ENCODE results near the gene CEP76.

Gene CEP76, protein sequence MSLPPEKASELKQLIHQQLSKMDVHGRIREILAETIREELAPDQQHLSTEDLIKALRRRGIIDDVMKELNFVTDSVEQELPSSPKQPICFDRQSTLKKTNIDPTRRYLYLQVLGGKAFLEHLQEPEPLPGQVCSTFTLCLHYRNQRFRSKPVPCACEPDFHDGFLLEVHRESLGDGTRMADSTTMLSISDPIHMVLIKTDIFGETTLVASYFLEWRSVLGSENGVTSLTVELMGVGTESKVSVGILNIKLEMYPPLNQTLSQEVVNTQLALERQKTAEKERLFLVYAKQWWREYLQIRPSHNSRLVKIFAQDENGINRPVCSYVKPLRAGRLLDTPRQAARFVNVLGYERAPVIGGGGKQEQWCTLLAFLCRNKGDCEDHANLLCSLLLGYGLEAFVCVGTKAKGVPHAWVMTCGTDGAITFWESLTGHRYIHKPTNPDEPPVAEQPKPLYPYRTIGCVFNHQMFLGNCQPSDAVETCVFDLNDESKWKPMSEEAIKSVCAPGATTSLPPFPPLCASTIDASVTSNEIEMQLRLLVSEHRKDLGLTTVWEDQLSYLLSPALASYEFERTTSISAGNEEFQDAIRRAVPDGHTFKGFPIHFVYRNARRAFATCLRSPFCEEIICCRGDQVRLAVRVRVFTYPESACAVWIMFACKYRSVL

DNA sequence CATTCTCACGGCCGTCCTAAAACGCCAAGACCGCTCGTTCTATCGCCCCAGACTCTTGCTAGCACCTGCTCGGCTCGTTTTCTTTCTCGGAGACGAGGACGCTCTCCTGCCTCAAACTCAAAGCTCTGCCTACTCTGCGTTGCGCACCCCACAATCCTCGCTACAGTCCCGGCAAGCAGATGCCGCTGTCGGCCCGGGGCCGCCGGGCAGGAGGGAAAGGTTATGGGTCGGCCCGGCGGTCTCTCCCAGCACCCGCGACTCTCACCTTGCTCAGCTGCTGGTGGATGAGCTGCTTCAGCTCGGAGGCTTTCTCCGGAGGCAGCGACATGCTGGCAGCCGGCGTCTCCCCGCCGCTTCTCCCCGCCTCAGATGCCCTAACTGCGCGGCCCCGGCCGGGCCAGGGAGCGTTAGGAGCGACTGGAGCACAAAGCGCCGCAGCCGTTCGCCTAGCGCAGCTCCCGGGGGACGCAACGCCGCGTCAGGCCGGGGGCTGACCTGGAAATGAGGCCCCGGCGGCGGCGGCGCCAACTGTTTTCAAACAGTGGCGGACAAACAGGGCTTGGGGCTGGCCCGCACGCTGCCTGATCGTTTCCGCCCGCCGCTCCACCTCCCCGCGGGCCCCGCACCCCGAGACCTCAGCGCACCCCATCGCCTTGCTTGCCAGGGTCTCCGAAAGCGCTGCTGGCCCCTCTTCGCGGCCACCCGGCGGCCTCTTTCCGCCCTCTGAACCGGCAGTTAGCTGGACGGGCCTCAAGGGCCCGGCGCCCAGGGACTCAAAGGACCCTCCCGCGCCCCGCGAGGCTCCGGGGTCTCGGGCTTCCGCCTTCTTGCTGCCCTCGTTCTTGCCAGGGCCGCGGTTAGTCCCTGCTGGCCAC lies at the start of gene CEP76, which contains the start of gene PSMG2:
Gene CEP76 (minus strand): TSS at position 503 of the 875 bp plus-strand sequence. CDS start 175 bp downstream, at position 328.
Gene PSMG2 (plus strand): TSS at position 822 of the 875 bp plus-strand sequence. CDS start 66 bp downstream, outside the sequence.
- in situ Hi-C loops (cut with MboI; ENCODE audit: low sequenced_read_pairs): loop anchor here (25.0 kb wide), 1 partner anchor 410 kb away; no protein-coding TSS in a partner anchor

DNA sequence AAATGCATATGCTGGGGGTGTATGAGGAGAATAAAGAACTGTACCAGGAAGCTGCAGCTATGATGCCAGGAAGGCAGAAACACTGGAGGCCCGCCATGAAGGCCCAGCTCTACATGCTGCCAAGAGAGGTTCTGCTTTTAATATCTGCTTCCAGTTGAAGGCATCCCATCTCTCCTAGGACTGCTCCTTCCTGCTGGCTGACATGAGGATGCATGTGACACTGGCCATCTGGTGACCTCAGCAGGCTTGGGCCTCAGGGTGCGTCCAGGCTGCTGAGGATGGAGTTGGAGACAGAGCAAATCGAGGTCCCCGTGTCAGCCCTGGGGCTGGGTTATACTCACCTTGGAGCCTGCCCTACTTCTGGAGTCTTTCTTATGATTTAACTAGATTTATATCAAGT lies 49.4 kb upstream of the CEP76 start:
- in situ Hi-C loops (cut with MboI; ENCODE audit: low sequenced_read_pairs): no loop called here

DNA sequence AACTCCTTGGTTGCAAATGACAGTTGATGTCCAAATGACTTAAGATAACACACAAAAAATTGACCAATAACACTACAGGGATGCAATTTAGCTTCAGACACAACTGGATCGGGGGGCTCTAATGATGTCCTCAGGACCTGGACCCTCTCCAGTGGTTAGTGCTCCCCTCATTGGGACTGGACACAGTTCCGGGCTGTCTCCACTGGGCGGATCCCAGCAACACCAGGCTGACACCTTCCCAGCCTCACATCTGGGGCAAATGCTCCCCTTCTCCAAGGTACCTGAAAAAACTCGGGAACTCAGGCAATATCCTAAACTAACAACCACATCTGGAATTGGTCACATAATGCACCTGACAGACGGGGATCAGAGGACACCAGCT lies 49.0 kb upstream of the CEP76 start:
- in situ Hi-C loops (cut with MboI; ENCODE audit: low sequenced_read_pairs): no loop called here

DNA sequence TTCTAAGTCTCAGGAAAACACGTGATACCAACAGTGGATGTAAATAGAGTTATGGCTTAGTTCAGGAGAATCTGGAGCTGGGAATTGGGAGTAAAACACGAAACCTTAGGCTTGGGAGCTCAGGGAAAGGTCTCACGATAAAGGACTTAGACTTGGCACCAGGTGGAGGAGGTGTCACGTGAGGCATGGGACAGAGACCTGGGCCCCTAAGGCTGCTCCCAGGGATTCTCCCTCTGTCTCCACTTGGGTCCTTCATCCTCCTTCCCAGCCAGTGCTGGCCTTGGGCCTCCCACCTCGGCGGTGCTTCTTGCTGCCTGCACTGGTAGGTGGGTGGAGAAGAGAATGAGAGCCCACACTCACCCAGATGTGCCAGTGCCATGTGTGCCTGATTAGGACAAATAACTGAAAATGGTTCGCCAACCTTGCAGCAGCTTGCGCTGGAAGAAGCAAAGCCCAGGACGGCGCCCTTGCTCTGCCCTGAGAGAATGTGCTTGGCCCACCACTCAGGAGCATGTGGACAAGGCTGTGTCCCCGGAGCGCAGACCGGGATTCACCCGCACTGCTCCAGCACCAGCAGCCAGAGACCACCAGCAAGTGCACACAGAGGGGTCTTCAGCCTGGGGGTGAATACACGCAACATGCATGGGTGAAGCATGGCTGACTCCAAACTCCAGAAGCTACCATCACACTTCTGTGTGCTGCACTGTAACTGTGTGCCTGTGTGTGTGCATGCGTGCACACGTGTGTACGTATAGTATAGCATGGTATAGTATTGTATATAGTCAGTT lies 48.4 kb upstream of the CEP76 start:
- in situ Hi-C loops (cut with MboI; ENCODE audit: low sequenced_read_pairs): no loop called here

DNA sequence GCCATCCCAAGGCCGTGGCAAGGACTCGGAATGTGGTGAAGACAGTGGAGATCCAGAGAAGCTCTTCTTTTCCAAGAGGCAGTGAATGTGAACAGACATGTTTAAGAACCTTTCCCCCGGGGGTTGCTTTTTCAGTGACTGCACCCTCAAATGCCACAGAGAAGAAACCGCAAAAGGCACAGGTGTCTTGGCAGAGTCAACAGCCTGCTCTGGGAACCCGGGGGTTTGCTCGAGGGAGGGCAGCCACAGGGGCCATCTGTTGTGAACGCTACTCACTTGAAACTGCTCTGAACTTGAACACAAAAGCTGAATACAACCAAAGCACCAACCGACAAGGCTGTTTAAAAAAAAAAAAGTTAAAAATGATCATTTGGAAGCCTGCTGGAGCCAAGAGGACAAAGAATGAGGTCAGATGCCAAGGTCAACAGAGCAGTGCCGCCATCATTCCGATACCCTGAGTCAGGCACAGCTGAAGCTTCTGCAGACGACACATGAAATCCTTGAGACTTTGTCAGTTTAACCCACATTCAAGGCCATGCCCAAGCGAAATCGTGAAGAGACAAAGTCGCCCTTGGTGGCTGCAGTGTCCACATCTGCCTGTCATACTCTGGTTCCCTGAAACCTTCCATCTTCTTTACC lies 47.7 kb upstream of the CEP76 start:
- in situ Hi-C loops (cut with MboI; ENCODE audit: low sequenced_read_pairs): no loop called here

DNA sequence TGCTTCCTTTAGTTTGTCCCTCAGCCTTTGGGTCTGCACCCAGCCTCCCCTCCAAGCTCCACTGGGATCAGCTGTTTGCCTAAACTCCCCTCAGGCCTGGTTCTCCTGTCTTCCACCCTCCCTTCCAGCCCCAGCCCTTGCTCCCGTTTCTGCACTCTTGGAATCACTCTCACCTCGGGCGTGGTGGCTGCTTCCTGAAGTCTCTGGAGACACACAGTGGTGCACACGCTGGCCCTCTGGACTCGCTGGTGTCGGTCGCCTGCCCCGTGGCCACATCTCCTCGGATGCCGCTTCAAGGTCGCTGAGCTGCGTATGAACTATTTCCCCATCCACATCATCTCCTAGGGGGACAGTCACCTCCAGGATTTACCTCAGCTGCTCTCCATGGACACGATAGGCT lies 46.6 kb upstream of the CEP76 start:
- in situ Hi-C loops (cut with MboI; ENCODE audit: low sequenced_read_pairs): no loop called here

DNA sequence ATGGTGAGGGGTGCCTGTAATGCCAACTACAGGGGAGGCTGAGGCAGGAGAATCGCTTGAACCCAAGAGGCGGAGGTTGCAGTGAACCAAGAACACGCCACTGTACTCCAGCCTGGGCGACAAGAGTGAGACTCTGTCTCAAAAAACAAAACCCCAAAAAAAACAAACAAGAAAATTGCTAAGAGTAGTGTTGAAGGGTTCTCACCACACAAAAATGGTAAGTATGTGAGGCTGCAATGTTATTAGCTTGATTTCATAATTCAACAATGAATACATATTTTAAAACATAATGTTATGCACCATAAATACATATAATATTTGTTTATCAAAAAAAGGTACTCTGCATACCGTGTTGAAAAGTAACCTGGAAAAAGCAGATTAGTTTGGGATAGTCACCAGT lies 46.1 kb upstream of the CEP76 start:
- in situ Hi-C loops (cut with MboI; ENCODE audit: low sequenced_read_pairs): no loop called here

DNA sequence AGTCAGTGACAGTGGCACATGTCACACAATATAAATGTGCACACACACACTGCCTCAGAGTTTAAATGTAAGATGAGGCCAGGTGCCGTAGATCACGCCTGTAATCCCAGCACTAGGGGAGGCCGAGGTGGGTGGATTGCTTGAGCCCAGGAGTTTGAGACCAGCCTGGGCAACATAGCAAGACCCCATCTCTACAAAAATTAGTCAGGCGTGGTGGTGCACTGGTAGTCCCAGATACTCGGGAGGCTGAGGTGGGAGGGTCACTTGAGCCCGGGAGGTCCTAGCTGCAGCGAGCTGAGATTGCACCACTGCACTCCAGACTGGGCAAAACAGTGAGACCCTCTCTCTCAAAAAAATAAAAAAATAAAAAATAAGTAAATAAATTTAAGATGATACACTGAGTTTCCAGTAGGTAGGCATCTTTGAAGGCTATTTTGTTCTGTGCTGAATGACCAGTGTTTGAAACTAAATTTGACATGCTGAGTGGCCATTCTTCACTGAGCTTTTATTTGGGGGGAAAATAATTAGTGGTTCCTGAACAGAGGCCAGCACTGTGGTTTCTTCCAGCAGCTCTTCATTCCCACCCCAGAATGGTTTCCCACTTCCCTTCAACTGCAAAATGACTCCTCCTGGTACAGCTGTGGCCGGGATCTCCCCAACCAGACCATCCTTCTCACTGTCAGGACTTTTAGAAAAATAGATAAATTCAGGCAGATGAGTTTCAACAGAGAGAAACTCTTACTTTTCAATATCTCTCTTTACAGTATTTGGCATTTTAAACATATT lies 45.2 kb upstream of the CEP76 start:
- in situ Hi-C loops (cut with MboI; ENCODE audit: low sequenced_read_pairs): no loop called here

DNA sequence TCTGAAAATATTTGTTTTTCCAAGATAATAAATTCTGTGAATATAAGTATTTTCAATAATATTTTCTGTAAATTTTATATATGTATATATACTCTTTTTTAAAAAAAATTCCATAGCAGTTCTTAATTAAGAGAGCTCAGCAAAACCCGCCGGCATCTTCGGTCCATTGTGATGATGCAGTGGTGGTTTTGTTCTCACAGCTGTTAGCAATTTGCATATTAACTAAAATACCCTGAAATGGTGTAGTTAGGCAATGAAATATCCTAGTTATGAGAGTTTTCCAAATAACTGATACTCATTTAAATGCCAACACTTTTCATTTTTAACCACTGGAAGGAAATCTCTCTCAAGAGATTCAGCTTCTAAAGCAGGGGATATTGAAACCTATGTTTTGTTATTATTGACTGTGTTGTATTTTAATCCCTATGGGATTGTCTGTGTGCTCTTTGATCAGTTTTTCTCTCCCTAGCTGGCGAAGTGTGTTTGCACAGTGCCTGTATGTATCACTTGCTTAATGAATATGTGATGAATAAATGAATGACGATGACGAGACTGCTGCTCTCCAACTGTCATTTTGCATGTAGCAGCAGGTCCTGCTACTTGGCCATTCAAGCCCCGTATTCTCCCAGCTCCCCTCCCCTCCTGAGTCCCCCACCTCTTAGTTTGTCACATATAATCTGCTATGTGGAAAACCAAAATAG lies 42.7 kb upstream of the CEP76 start:
- in situ Hi-C loops (cut with MboI; ENCODE audit: low sequenced_read_pairs): no loop called here

DNA sequence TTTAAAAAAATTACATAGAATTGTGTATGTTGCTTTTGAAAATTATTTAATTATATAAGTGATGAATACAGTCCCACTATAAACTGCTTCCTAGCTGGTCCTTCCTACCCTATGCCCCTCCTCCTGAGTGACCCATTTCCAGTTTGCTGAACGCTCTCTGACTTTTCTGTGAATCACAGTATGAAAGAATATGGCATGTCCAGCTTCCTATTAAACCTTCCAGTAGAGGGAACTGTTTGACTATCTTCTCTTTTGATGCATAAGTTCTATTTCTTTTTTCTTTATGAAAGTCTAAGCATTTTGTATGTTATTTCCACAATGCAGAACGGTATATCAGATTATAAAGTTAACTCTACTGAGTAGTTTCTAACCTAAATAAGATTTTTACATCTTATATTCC lies 41.6 kb upstream of the CEP76 start:
- in situ Hi-C loops (cut with MboI; ENCODE audit: low sequenced_read_pairs): no loop called here

DNA sequence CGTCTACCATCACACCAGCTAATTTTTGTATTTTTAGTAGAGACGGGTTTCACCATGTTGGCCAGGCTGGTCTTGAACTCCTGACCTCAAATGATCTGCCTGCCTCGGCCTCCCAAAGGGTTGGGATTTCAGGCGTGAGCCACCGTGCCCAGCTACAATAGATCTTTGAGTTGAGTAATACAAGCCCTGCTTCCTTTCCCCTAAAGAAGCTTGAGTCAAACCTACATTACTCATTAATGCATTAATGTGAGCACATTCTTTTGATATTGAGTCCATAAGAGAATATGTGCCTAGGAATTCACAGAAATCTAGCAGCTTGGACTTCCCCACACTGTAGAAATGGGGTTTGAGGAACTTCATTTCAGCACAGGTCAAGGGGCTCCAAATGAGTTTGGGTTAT lies 39.9 kb upstream of the CEP76 start:
- in situ Hi-C loops (cut with MboI; ENCODE audit: low sequenced_read_pairs): no loop called here

DNA sequence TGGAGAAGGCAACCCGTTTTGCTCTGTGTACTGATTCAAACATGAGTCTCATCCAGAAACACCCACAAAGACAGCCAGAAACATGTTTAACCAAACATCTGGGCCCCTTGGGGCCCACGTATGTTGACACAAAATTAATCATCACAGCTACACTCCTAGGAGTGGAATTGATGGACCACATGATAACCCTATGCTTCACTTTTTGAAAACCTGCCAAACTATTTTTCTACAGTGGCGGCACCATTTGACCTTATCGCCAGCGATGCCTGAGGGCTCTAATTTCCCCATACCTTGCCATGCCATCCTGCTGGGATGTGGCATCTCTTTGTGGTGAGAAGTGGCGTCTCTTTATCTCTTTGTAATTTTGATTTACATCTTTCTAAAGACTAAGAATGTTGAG lies 38.8 kb upstream of the CEP76 start:
- in situ Hi-C loops (cut with MboI; ENCODE audit: low sequenced_read_pairs): no loop called here

DNA sequence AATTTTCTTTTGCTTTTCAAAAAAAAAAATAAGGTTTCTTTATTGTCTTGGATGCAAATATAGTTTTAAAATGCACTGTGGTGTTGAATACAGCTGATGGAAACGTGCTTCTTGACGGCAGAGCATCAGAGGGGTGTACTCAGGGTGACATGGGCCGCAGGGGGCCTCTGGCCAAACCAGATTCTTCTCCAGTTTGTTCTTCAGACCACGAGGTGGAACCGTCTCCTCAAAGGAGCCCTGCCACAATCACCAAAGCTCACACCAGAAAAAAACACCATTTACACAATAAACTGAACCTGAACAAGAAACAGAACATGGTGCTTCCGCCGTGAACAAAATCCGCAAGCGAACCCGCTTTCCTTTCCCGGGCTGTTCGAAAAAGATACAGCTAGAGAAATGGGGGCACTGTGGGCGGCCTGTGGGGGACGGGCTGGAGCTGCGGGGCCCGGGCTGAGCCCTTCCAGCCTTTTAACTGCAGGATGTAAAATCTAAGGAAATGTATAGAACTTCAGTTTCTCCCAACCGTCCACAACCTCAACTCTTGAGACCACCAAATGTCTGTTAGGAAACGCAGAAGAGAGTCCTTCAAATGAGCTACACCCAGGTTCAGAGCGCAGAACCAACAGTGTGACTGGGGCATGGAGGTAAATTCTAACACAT lies 34.9 kb upstream of the CEP76 start:
- in situ Hi-C loops (cut with MboI; ENCODE audit: low sequenced_read_pairs): loop anchor here (10.0 kb wide), 1 partner anchor 157 kb away; no protein-coding TSS in a partner anchor

DNA sequence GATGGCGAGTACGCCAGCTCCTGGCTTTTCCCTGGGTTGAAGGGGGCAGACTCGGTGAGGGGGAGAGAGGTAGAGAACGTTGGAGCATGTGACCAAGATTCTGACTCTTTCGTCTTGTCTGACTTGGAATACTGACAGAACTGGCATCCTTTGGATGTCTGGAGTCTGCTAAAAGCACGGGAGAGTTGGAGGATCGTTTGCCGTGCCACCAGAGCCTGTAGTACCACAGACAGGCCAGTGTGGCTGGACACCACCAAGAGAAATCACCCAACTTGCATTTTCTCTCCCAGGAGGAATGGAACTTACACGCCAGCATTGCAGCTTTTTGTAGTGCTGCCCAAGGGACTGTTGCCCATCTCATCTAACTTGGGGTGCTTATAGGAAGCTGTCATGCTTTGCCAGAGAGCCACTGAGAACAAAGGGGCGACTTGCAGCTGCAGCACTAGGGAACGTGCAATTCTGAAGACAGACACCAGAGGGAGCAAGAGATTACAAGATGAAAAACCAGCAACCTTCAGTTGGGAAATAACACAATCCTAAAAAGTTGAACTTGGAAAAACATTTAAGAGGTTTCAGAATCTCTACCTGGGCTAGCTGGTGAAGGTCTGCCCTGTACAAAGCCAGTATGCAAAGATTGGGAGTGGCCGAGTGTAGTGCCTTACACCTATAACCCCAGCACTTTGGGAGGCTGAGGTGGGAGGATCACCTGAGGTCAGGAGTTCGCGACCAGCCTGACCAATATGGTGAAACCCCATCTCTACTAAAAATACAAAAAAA lies 24.4 kb upstream of the CEP76 start:
- in situ Hi-C loops (cut with MboI; ENCODE audit: low sequenced_read_pairs): no loop called here

DNA sequence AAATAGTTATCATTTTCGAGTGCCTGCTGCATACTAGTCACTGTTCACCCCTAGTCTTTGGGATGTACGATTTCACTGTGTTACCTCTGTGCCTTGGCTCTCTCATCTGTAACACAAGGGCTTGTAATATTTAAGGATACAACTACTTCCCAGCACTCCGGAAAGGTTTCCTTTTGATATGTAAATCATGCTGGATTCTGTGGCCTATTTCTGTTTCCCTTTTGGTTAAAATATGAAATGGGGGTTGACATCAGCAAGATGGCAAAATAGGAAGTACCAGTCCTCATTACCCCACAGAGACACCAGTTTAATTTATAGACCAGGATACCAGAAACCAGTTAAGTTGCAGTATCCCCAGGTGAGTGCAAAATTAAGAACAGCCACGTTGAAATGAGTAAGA lies 23.8 kb upstream of the CEP76 start:
- in situ Hi-C loops (cut with MboI; ENCODE audit: low sequenced_read_pairs): no loop called here

DNA sequence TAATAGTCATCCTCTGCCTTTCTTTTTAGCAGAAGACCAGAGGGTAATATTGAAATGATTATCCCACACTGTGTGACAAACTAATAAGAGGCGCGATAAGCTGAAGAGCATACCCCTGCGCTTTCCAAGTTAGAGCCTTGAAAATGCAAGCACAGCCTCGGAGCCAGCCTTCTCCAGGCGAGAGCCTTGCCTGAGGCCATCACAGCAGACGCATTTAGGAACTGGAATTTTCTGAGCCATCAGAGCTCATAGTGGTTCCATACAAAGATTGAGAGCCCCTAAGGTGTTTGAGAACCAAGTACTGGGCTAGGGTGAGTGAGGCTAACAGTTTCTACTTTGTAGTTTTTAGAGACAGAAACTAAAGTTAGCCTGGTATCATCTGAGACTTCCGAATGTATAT lies 20.2 kb upstream of the CEP76 start:
- in situ Hi-C loops (cut with MboI; ENCODE audit: low sequenced_read_pairs): loop anchor here (25.0 kb wide), 1 partner anchor 390 kb away; no protein-coding TSS in a partner anchor

Data from HL-60/S4 (cell line).